Measurements from ENCODE around the gene SLC25A25.
"Not testable (repeated sequence)": the region's sequence is repeated elsewhere in the genome, so short reads cannot be mapped to it uniquely, and the experiment has no call there.

SLC25A25 gene

DNA sequence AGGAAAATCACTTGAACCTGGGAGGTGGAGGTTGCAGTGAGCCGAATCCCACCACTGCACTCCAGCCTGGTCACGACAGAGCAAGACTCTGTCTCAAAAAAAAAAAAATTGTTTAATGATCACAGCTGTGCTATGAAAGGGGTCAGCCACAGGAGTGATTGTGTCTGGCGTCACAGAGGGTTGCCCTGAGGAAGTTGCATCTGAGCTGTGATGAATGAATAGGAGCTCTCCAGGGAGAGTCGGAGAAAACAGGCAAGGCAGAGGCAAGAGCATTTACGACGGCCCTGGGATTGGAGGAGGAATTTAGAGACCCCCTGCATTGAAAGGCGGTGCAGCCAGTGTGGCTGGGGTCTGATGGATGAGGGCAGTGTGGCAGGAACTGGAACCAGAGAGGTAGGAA lies 26.0 kb upstream of the SLC25A25 start:
- no peak for DNase-seq (ENCODE audit: extremely low read depth, low read depth)
- TF ChIP-seq, protein P1, sequence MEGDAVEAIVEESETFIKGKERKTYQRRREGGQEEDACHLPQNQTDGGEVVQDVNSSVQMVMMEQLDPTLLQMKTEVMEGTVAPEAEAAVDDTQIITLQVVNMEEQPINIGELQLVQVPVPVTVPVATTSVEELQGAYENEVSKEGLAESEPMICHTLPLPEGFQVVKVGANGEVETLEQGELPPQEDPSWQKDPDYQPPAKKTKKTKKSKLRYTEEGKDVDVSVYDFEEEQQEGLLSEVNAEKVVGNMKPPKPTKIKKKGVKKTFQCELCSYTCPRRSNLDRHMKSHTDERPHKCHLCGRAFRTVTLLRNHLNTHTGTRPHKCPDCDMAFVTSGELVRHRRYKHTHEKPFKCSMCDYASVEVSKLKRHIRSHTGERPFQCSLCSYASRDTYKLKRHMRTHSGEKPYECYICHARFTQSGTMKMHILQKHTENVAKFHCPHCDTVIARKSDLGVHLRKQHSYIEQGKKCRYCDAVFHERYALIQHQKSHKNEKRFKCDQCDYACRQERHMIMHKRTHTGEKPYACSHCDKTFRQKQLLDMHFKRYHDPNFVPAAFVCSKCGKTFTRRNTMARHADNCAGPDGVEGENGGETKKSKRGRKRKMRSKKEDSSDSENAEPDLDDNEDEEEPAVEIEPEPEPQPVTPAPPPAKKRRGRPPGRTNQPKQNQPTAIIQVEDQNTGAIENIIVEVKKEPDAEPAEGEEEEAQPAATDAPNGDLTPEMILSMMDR (IDR thresholded peaks at IDR 0.05; ENCODE audit: low read depth, low read length, missing control alignments): no peak
- no peak overlapping the region for H3K4me3 ChIP-seq (replicated peaks; ENCODE audit: low read depth, low read length)

DNA sequence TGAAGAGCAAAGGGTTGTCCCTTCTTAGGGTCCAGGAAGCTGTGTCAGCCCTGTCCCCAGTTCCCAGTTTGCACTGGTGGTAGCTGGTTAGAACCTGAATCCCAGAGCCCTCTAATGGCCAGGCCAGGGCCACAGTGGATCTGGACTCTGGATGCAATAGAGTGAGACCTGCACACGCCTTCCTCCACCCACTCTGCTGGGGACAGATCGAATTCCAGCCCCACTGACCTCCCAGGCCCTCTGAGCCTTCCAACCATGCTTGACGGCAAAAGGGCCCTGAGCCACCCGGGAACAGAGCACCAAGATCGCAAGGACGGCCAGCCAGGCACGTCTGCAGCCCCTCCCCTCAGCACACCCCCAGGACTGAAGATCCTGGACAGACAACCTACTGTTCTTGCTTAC lies 24.6 kb upstream of the SLC25A25 start:
- no peak for DNase-seq (ENCODE audit: extremely low read depth, low read depth)
- TF ChIP-seq, protein P1 (IDR thresholded peaks at IDR 0.05; ENCODE audit: low read depth, low read length, missing control alignments): no peak
- H3K4me3 ChIP-seq (replicated peaks; ENCODE audit: low read depth, low read length): no peak overlapping the region

DNA sequence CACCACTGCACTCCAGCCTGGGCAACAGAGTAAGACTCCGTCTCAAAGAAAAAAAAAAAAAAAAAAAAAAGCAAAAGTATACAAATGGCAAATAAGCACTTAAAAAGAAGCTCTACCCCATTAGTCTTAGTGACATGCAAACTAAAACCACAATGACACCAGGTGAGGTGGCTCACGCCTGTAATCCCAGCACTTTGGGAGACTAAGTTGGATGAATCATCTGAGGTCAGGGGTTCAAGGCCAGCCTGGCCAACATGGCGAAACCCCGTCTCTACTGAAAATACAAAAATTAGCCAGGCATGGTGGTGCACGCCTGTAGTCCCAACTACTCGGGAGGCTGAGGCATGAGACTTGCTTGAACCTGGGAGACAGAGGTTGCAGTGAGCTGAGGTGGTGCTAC lies 22.6 kb upstream of the SLC25A25 start:
- not testable (repeated sequence) for DNase-seq (ENCODE audit: extremely low read depth, low read depth); H3K4me3 ChIP-seq (replicated peaks; ENCODE audit: low read depth, low read length)

DNA sequence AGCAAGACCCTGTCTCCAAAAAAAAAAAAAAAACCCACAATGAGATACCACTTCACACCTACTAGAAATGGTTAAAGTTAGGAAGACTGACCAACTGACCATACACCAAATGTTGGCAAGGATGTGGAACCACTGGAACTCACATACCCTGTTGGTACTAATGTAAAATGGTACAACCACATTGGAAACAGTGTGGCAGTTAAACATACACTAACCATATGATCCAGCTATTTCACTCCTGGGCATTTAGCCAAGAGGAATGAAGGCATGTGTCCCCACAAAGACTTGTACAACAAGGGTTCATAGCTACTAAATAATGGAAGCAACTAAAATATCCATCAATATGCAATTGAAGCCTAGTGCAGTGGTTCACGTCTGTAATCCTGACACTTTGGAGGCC lies 22.2 kb upstream of the SLC25A25 start:
- no peak overlapping the region for H3K4me3 ChIP-seq (replicated peaks; ENCODE audit: low read depth, low read length)
- no peak for DNase-seq (ENCODE audit: extremely low read depth, low read depth)

DNA sequence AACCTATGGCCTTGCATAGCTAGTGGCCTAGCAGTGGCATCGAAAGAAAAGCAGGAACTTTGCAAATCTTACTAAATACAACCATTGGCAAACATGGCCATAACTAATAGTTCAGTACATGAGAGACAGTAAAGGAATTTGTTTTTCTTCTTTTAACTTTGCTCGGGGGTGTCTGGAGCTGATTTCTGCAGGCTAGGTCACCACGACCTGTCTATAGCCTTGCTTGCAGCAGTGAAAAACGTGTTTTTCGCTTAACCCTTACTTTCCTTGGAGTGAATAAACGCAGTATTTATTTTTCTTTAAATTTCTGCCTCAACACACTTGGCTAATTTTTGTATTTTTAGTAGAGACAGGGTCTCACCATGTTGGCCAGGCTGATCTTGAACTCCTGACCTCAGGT lies 20.8 kb upstream of the SLC25A25 start:
- TF ChIP-seq, protein P1 (IDR thresholded peaks at IDR 0.05; ENCODE audit: low read depth, low read length, missing control alignments): no peak
- no peak overlapping the region for H3K4me3 ChIP-seq (replicated peaks; ENCODE audit: low read depth, low read length)
- DNase-seq (ENCODE audit: extremely low read depth, low read depth): no peak

More for the DNA sequence above, 22.2 kb upstream of the SLC25A25 start:
- TF ChIP-seq, protein P1 (IDR thresholded peaks at IDR 0.05; ENCODE audit: low read depth, low read length, missing control alignments): no peak

DNA sequence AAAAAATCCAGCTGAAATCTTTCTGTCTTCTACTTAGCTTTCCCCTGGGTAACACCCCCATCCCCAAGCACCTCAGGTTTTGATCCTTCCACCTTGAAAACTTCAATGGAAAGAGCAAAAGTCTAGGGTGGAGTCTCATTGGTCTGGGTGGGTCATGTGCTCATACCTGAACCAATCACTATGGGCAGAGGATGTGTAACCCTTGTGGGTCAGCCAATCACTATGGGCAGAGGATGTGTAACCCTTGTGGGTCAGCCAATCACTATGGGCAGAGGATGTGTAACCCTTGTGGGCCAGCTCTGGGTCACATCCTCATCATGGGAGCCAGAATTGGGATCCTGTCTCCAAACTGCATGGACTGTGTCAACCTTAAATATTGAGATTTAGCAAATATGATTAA lies 19.4 kb upstream of the SLC25A25 start:
- TF ChIP-seq, protein P1 (IDR thresholded peaks at IDR 0.05; ENCODE audit: low read depth, low read length, missing control alignments): no peak
- DNase-seq (ENCODE audit: extremely low read depth, low read depth): no peak
- H3K4me3 ChIP-seq (replicated peaks; ENCODE audit: low read depth, low read length): no peak overlapping the region

DNA sequence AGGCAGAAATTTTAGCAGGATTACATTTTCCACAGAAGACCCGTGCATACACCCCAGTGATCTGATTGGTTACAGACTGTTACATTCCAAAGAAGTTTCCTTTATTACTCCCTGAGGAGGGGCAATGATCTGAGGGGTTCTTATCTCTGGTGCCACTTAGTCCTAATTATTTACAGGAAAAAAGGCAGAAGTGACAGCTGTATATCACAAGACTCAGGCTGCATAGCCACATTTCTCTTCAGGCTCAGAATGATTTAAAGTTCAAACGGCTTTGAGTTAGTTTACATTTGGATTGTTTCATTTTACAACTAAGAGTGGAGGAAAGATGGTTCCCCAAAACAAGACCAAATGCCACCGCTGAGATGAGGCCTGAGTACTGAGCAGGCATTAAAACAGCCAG lies 18.2 kb upstream of the SLC25A25 start:
- no peak overlapping the region for H3K4me3 ChIP-seq (replicated peaks; ENCODE audit: low read depth, low read length)
- TF ChIP-seq, protein P1 (IDR thresholded peaks at IDR 0.05; ENCODE audit: low read depth, low read length, missing control alignments): no peak
- DNase-seq (ENCODE audit: extremely low read depth, low read depth): no peak
